ENCODE measurements around the gene SIRPA.

SIRPA gene

GRCh38 chr20:1857466-1857865 is 37.7 kb upstream of the SIRPA start:
- Histone ChIP-seq H3K27me3 (replicated peaks) (no peaks in the 10 kb centered on the region), H3K27ac (no peak overlapping the region), H3K4me3 (ENCODE audit: low read depth, low read length) (no peak overlapping the region), H3K36me3 (replicated peaks) (no peaks in the 10 kb centered on the region)
- in situ Hi-C loops (cut with HindIII; ENCODE audit: low pct_ligation_motif_present, low sequenced_read_pairs), result no loop called here
- TF ChIP-seq CTCF (IDR thresholded peaks at IDR 0.05; ENCODE audit: low read depth, low read length, missing control alignments), result no peak
- DNase-seq, result no peak

GRCh38 chr20:1858871-1859270 is 36.3 kb upstream of the SIRPA start:
- H3K27ac ChIP-seq, result no peak overlapping the region

GRCh38 chr20:1860446-1860845 is 34.8 kb upstream of the SIRPA start:
- in situ Hi-C loops (cut with HindIII; ENCODE audit: low pct_ligation_motif_present, low sequenced_read_pairs), result no loop called here
- no peak for TF ChIP-seq CTCF (IDR thresholded peaks at IDR 0.05; ENCODE audit: low read depth, low read length, missing control alignments)

More at GRCh38 chr20:1858871-1859270, 36.3 kb upstream of the SIRPA start:
- Histone ChIP-seq H3K36me3 (replicated peaks) (no peaks in the 10 kb centered on the region), H3K27me3 (replicated peaks) (no peaks in the 10 kb centered on the region), H3K4me3 (ENCODE audit: low read depth, low read length) (no peak overlapping the region)
- DNase-seq, result no peak
- in situ Hi-C loops (cut with HindIII; ENCODE audit: low pct_ligation_motif_present, low sequenced_read_pairs), result no loop called here
- no peak for TF ChIP-seq CTCF (IDR thresholded peaks at IDR 0.05; ENCODE audit: low read depth, low read length, missing control alignments)

GRCh38 chr20:1861347-1861976 is 33.7 kb upstream of the SIRPA start:
- Histone ChIP-seq H3K27me3 (replicated peaks) (no peaks in the 10 kb centered on the region), H3K4me3 (ENCODE audit: low read depth, low read length) (no peak overlapping the region), H3K27ac (peak overlapping the region; percentile 55), H3K36me3 (replicated peaks) (no peaks in the 10 kb centered on the region)
- DNase-seq, result peak; percentile 71
- no peak for TF ChIP-seq CTCF (IDR thresholded peaks at IDR 0.05; ENCODE audit: low read depth, low read length, missing control alignments)
- in situ Hi-C loops (cut with HindIII; ENCODE audit: low pct_ligation_motif_present, low sequenced_read_pairs), result no loop called here

More at GRCh38 chr20:1860446-1860845, 34.8 kb upstream of the SIRPA start:
- DNase-seq, result peak; percentile 56
- Histone ChIP-seq H3K36me3 (replicated peaks) (no peaks in the 10 kb centered on the region), H3K27me3 (replicated peaks) (no peaks in the 10 kb centered on the region), H3K27ac (no peak overlapping the region), H3K4me3 (ENCODE audit: low read depth, low read length) (no peak overlapping the region)

- Histone ChIP-seq H3K27ac (peak overlapping the region; percentile 55), H3K27me3 (replicated peaks) (no peaks in the 10 kb centered on the region), H3K4me3 (ENCODE audit: low read depth, low read length) (no peak overlapping the region), H3K36me3 (replicated peaks) (no peaks in the 10 kb centered on the region)
- no peak for TF ChIP-seq CTCF (IDR thresholded peaks at IDR 0.05; ENCODE audit: low read depth, low read length, missing control alignments)
- no peak for DNase-seq
- in situ Hi-C loops (cut with HindIII; ENCODE audit: low pct_ligation_motif_present, low sequenced_read_pairs), result no loop called here
Observed at GRCh38 chr20:1861996-1862662, 33.1 kb upstream of the SIRPA start.

Measured in brain microvascular endothelial cell (primary cell).